Activated naive CD4-positive, alpha-beta T cell treated with anti-CD3 and anti-CD28 coated beads, Interleukin-2, amount 50 U/mL, for 24 hours (primary cell): ENCODE results near the gene CMTR1.

ENCODE experiments used
- H3K27ac Mint-ChIP-seq: one replicate; pipeline ENCODE4 v1.8.0; 2021; ENCODE audit warnings: mild to moderate bottlenecking, mixed read lengths
- H3K27me3 Mint-ChIP-seq: one replicate; pipeline ENCODE4 v1.8.0; 2021; ENCODE audit warnings: mixed read lengths
- H3K36me3 Mint-ChIP-seq: one replicate; pipeline ENCODE4 v1.8.0; 2021; ENCODE audit warnings: mixed read lengths
- H3K4me1 Mint-ChIP-seq: one replicate; pipeline ENCODE4 v1.8.0; 2021; ENCODE audit warnings: mixed read lengths
- H3K4me3 Mint-ChIP-seq: one replicate; pipeline ENCODE4 v1.8.0; 2021; ENCODE audit warnings: mild to moderate bottlenecking, mixed read lengths
- H3K9me3 Mint-ChIP-seq: one replicate; pipeline ENCODE4 v1.8.0; 2021; ENCODE audit warnings: mixed read lengths

CMTR1 gene

DNA sequence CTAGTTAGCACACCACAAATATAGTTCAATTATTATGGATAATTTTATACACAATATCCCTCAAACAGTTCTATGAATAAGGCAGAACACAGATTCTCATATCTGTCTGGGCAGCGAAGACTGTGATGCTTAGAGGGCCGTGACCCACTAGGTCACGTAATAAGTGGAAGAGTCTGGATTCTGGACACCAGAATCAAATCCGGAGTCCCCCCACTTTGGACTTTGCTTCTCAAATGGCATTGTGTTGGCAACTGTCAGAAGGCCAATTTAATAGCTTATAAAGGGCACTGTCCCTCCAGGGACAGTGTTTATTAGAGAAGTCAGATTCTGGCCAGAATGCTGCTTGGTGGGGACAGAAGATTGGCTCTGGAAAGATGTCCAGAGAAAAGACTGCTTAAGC, 73.5 kb downstream of the CMTR1 start:
- Mint-ChIP-seq H3K27ac (peak overlapping the region; percentile 72), H3K4me3 (no peak overlapping the region), H3K9me3 (peaks cover 5% of the 10 kb centered on the region), H3K4me1 (peaks cover 87% of the 10 kb centered on the region), H3K36me3 (no peaks in the 10 kb centered on the region), H3K27me3 (no peaks in the 10 kb centered on the region)

DNA sequence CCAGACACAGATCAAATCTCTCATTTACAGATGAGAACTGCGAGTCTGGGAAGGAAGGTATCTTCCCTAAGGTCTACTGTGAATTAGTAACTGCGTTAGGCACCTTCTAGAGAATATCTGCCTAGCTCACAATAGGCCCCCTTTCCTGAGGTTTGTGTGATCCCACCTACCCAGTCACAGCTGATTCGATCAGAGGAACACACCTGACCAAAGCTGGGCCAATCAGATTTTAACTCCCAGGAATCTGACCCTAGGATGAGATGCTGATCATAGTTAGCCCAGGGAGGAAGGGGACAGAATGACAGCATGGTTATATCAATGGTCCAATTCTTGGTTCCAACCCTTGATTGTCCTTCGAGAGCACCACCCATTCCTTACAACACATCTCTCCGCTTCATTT, 74.1 kb downstream of the CMTR1 start:
- Mint-ChIP-seq H3K9me3 (peaks cover 5% of the 10 kb centered on the region), H3K27me3 (no peaks in the 10 kb centered on the region), H3K4me3 (no peak overlapping the region), H3K27ac (peak overlapping the region; percentile 72), H3K36me3 (no peaks in the 10 kb centered on the region), H3K4me1 (peaks cover 87% of the 10 kb centered on the region)

DNA sequence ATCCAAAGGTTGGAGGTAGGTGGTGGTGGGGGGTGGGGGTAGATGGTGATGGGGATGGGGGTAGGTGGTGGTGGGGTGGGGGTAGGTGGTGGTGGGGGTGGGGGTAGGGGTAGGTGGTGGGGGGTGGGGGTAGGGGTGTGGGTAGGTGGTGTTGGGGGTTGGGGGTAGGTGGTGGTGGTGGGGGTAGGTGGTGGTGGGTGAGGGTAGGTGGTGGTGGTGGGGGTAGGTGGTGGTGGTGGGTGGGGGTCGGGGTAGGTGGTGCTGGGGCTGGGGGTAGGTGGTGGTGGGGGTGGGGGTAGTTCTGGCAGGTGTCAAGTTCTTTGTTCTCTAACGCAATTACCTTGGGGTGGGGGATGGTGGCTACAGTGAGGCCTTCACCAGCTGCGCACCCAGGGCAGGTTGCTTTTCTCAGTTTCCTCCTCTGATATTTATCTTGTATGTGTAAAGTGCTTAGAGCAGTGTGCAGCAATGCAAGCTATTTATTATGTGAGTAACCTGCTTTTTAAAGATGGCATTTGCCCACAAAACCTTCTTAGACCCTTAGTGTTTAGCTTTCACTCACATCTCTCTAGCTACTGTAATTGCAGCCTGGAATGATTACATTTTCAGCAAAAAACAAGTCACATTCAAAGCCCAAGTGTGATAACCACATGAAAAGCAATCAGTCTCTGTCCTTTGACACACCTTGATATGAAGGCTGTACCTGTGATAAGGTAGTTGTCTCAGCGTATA, 74.8 kb downstream of the CMTR1 start:
- Mint-ChIP-seq H3K4me1 (peaks cover 85% of the 10 kb centered on the region), H3K36me3 (no peaks in the 10 kb centered on the region)

GRCh38 chr6:37511201-37511600, 78.2 kb downstream of the CMTR1 start:
- Mint-ChIP-seq H3K27ac (peak overlapping the region; percentile 87), H3K4me3 (no peak overlapping the region), H3K27me3 (no peaks in the 10 kb centered on the region), H3K4me1 (peaks cover 83% of the 10 kb centered on the region), H3K9me3 (peaks cover 5% of the 10 kb centered on the region), H3K36me3 (no peaks in the 10 kb centered on the region)

More for the DNA sequence above, 74.8 kb downstream of the CMTR1 start:
- Mint-ChIP-seq H3K27me3 (no peaks in the 10 kb centered on the region), H3K9me3 (peaks cover 5% of the 10 kb centered on the region), H3K27ac (peak overlapping the region; percentile 93), H3K4me3 (peak overlapping the region; percentile 51)

- Mint-ChIP-seq H3K27ac (no peak overlapping the region), H3K36me3 (no peaks in the 10 kb centered on the region), H3K27me3 (no peaks in the 10 kb centered on the region), H3K9me3 (peaks cover 5% of the 10 kb centered on the region), H3K4me1 (peaks cover 87% of the 10 kb centered on the region), H3K4me3 (no peak overlapping the region)
These were observed 78.9 kb downstream of the CMTR1 start for GRCh38 chr6:37511910-37512399.

- peaks cover 87% of the 10 kb centered on the region for H3K4me1 Mint-ChIP-seq
- peaks cover 5% of the 10 kb centered on the region for H3K9me3 Mint-ChIP-seq
- H3K4me3 Mint-ChIP-seq, result no peak overlapping the region
- no peaks in the 10 kb centered on the region for H3K36me3 Mint-ChIP-seq
- no peak overlapping the region for H3K27ac Mint-ChIP-seq
- no peaks in the 10 kb centered on the region for H3K27me3 Mint-ChIP-seq
These were observed 79.5 kb downstream of the CMTR1 start for GRCh38 chr6:37512400-37513011.

- no peaks in the 10 kb centered on the region for H3K36me3 Mint-ChIP-seq
- H3K4me1 Mint-ChIP-seq, result peaks cover 89% of the 10 kb centered on the region
- peaks cover 4% of the 10 kb centered on the region for H3K9me3 Mint-ChIP-seq
- no peak overlapping the region for H3K4me3 Mint-ChIP-seq
- peak overlapping the region; percentile 87 for H3K27ac Mint-ChIP-seq
- H3K27me3 Mint-ChIP-seq, result no peaks in the 10 kb centered on the region
These were observed 80.1 kb downstream of the CMTR1 start for GRCh38 chr6:37513155-37513554.

- peaks cover under 1% of the 10 kb centered on the region for H3K9me3 Mint-ChIP-seq
- peaks cover 89% of the 10 kb centered on the region for H3K4me1 Mint-ChIP-seq
- H3K27ac Mint-ChIP-seq, result peak overlapping the region; percentile 87
- peak overlapping the region; percentile 19 for H3K4me3 Mint-ChIP-seq
- no peaks in the 10 kb centered on the region for H3K27me3 Mint-ChIP-seq
- H3K36me3 Mint-ChIP-seq, result no peaks in the 10 kb centered on the region
These were observed 80.6 kb downstream of the CMTR1 start for GRCh38 chr6:37513576-37513975.

- Mint-ChIP-seq H3K4me1 (peaks cover 91% of the 10 kb centered on the region), H3K27ac (peak overlapping the region; percentile 99), H3K9me3 (no peaks in the 10 kb centered on the region), H3K4me3 (peak overlapping the region; percentile 61), H3K36me3 (peaks cover 5% of the 10 kb centered on the region), H3K27me3 (no peaks in the 10 kb centered on the region)
These were observed 81.3 kb downstream of the CMTR1 start for GRCh38 chr6:37514321-37514771.

DNA sequence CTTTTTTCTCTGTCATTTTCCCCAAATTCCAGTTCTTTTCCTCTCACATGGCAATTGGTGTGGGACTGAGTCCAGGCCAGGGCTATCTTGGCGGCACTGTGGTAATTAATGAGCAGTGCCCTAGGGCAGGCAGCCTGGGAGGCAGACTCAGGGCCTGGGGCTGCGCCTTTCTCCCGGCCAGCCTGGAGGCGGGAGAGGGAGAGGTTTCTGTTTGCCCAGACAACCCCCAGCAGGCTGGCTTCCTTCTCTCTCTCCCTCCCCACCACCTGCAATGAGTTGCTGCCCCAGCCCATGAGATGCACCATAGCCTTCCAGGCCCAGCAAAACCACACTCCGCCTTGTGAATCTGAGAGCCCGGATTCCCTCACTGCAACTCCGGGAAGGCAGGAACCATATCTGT, 81.8 kb downstream of the CMTR1 start:
- no peaks in the 10 kb centered on the region for H3K9me3 Mint-ChIP-seq
- peaks cover 89% of the 10 kb centered on the region for H3K4me1 Mint-ChIP-seq
- peak overlapping the region; percentile 61 for H3K4me3 Mint-ChIP-seq
- peaks cover 5% of the 10 kb centered on the region for H3K36me3 Mint-ChIP-seq
- no peaks in the 10 kb centered on the region for H3K27me3 Mint-ChIP-seq
- H3K27ac Mint-ChIP-seq, result peak overlapping the region; percentile 99

DNA sequence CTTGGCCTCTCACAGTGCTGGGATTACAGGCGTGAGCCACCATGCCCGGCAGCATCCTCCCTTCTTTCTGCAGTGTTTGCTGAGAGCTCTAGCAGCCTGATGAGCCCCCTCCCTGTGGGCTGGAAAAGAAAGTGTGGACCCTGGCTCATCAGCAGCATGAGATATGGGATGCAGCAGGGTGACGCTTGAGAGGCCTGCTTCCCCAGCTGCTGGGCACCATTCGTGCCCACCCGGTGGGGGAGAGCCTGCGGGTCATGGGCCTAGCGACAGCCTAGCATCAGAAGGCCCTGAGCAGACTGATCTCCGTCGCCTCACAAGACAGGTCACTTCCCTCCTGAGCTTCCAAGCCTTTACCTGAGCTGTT, 82.7 kb downstream of the CMTR1 start:
- Mint-ChIP-seq H3K27ac (peak overlapping the region; percentile 99), H3K36me3 (peaks cover 6% of the 10 kb centered on the region), H3K4me3 (peak overlapping the region; percentile 93), H3K9me3 (no peaks in the 10 kb centered on the region), H3K27me3 (no peaks in the 10 kb centered on the region), H3K4me1 (peaks cover 88% of the 10 kb centered on the region)

DNA sequence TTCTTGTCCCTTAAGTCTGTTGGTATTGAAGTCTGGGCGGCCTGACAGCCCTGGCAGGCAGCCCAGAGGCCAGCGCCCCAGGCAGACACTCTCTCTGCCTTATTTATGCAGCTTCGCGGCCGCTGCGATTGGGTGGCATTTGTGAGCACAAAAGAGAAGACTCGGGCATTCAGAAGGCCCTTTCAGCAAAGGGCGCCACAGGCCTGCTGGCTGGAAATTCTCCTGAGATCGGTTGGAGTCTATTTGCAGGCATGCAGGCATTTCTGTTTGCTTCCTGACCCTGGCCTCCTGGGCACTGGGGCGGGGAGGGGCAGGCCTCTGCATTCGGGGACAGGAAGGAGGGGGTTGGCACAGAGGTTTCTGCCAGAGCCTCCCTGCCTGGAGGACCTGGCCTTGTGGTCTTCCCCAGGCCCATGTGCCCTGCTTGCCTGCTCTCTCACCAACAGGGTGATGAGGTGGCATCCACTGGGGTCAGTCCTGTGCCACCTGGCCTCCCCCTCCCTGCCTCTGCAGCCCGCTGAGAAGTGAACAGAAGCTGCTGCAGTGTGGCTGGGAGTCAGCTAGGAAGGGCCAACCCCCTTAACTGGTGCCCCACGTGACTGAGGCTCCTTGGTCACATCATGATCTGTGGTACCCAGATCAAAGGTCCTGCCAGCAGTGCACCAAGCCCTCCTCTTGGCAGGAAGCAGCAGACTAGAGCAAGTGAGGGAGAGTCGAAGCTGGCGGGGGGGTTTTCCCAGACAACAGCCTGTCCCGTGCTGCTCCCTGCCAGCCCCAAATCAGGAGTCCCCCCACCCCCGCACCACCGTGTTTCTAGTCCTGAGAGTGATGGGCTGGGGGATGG, 83.3 kb downstream of the CMTR1 start:
- H3K36me3 Mint-ChIP-seq, result peaks cover 6% of the 10 kb centered on the region
- peaks cover 87% of the 10 kb centered on the region for H3K4me1 Mint-ChIP-seq
- peak overlapping the region; percentile 93 for H3K4me3 Mint-ChIP-seq
- no peaks in the 10 kb centered on the region for H3K27me3 Mint-ChIP-seq
- H3K9me3 Mint-ChIP-seq, result no peaks in the 10 kb centered on the region
- peak overlapping the region; percentile 99 for H3K27ac Mint-ChIP-seq

DNA sequence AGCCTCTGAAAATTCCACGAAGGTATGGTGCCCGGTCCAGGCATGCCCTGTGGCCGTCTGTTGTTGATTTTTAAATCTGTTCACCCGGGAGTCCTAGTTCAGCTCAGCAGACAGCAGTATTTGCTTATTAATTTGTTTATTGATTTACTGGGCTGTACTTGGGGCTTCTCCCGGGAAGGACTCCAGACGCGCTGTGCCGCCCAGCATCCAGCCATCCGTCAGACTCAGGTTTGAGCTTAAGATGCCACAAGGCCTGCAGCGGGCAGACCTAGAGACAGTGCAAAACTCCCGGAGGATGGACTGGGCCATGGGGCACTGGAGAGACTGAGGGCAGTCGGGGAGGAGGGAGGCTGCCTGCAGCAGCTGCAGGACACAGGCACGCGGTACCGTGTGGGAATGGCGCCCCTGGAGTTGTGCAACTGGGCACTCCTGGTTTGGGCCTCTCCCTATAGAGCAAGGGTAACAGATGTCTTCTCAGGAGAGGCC, 83.9 kb downstream of the CMTR1 start:
- Mint-ChIP-seq H3K27ac (peak overlapping the region; percentile 99), H3K4me1 (peaks cover 87% of the 10 kb centered on the region), H3K9me3 (no peaks in the 10 kb centered on the region), H3K4me3 (peak overlapping the region; percentile 93), H3K27me3 (no peaks in the 10 kb centered on the region), H3K36me3 (peaks cover 6% of the 10 kb centered on the region)

- H3K9me3 Mint-ChIP-seq, result no peaks in the 10 kb centered on the region
- no peaks in the 10 kb centered on the region for H3K27me3 Mint-ChIP-seq
- peaks cover 7% of the 10 kb centered on the region for H3K36me3 Mint-ChIP-seq
- peak overlapping the region; percentile 99 for H3K27ac Mint-ChIP-seq
- peaks cover 88% of the 10 kb centered on the region for H3K4me1 Mint-ChIP-seq
- peak overlapping the region; percentile 93 for H3K4me3 Mint-ChIP-seq
These were observed 84.4 kb downstream of the CMTR1 start for GRCh38 chr6:37517411-37517812.

- Mint-ChIP-seq H3K27me3 (no peaks in the 10 kb centered on the region), H3K9me3 (no peaks in the 10 kb centered on the region), H3K27ac (peak overlapping the region; percentile 99), H3K4me3 (peak overlapping the region; percentile 93), H3K4me1 (peaks cover 88% of the 10 kb centered on the region), H3K36me3 (peaks cover 9% of the 10 kb centered on the region)
These were observed 85.1 kb downstream of the CMTR1 start for GRCh38 chr6:37518116-37518515.
